ENCODE results near the gene OXER1.
"Not testable (repeated sequence)": the region's sequence is repeated elsewhere in the genome, so short reads cannot be mapped to it uniquely, and the experiment has no call there.

OXER1 gene

DNA sequence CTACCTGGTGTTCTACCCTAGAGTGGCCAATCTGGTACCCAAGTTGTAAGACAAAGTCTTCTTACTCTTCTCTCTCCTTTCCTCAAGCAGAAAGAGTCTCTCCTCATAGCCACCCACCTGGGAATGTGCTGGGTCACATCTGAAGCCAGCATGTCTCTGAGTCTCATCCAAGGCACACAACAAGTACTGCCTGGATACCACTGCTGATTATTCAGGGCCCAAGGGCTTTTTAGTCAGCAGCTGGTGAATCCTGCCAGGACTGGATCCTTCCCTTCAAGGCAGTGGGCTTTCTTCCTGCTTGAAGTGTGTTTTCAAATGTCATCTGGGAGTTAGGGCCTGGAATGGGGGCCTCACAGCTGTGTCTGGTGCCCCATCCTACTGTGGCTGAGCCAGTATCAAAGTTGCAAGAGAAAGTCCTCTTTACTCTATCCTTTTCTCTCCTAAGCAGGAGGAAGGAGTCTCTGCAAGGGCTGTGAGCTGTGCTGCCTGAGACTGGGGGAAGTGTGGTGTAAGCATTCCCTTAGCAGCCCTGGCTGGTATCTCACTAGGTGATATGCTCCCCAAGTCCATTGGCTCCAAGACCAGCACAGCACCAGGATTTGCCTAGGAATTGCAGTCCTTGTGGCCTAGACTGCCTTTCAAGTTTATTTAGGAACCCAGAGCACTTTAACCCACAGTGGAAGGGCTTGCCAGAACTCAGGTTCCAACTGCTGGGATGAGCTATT lies 27.2 kb downstream of the OXER1 start:
- TF ChIP-seq ZNF274 (IDR thresholded peaks at IDR 0.05; ENCODE audit: low read depth, low read length): no peak
- H3K4me3 ChIP-seq (ENCODE audit: low read length): no peak overlapping the region

DNA sequence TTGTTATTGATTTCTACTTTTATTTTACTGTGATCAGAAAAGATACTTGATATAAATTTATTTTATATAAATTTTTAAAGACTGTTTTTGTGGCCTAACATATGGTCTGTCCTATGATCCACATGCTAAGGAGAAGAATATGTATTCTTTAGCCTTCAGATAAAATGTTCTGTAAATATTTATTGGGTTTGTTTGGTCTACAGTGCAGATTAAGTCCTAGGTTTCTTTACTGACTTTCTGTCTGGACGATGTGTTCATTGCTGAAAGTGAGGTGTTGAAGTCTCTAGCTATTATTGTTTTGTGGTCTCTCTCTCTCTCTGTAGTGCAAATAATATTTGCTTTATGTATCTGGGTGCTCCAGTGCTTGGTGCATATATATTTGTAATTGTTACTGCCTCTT lies 30.1 kb downstream of the OXER1 start:
- TF ChIP-seq ZNF274 (IDR thresholded peaks at IDR 0.05; ENCODE audit: low read depth, low read length): no peak
- H3K4me3 ChIP-seq (ENCODE audit: low read length): no peak overlapping the region

DNA sequence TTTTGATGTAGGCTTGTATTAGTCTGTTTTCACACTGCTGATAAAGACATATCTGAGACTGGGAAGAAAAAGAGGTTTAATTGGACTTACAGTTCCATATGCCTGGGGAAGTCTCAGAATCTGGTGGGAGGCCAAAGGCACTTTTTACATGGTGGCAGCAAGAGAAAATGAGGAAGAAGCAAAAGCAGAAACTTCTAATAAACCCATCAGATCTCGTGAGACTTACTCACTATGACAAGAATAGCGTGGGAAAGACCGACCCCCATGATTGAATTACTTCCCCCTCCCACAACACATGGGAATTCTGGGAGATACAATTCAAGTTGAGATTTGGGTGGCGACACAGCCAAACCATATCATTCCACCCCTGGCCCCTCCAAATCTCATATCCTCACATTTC lies 32.6 kb downstream of the OXER1 start:
- H3K4me3 ChIP-seq (ENCODE audit: low read length): not testable (repeated sequence)

DNA sequence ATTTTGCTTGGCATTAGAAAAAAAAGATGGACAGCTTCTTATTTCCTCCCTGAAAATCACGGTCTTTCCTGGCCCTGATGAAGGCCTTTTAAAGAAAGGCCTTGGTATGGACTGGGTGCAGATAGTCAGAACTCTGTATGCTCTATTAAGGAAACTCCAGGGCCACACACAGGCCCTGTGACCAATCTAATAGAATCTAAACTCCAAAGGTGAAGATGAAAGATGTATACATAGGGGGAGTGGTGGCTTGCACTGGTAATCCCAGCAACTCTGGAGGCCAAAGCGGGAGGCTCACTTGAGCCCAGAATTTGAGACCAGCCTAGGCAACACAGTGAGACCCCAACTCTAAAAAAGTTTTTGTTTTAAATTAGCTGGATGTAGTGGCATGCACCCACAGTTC lies 37.3 kb downstream of the OXER1 start:
- TF ChIP-seq ZNF274 (IDR thresholded peaks at IDR 0.05; ENCODE audit: low read depth, low read length): no peak
- no peak overlapping the region for H3K4me3 ChIP-seq (ENCODE audit: low read length)

DNA sequence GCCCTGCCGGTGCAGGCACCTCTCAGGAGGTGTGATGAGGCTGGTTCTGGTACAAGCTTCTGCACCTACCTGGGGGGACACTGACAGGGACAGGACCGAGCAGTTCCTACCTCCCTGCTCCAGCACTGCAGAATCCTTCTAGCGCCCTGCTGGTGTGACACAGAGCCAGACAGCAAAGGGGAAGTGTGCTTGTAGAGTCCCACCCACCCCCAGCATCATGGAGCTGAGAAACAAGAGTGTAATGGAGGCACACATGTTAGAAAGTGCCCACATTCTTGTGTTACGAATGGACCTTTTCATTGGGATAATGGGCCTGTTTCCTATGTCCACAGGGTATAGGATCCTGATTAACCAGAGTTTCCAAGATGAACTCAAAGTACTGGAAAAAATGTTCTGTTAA lies 38.3 kb downstream of the OXER1 start:
- no peak overlapping the region for H3K4me3 ChIP-seq (ENCODE audit: low read length)
- TF ChIP-seq ZNF274 (IDR thresholded peaks at IDR 0.05; ENCODE audit: low read depth, low read length): no peak

DNA sequence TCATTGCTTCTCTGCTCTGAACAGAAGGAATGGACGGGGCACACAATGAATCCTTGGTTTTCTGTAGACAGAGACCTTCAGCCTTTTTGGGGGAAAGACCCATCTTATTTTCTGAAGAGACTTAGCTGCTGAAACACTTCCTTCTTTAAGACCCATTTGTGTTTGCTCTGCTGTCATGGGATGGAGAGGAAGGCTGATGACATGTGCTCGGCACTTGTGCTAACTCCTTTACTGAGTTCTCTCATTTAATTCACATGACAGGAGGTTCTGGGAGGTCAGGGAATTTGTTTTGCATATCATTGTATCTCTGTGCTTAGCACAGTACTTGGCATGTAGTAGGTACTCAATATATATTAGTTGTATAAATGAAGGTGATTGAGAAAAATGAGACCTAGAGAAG lies 39.0 kb downstream of the OXER1 start:
- H3K4me3 ChIP-seq (ENCODE audit: low read length): no peak overlapping the region
- no peak for TF ChIP-seq ZNF274 (IDR thresholded peaks at IDR 0.05; ENCODE audit: low read depth, low read length)

DNA sequence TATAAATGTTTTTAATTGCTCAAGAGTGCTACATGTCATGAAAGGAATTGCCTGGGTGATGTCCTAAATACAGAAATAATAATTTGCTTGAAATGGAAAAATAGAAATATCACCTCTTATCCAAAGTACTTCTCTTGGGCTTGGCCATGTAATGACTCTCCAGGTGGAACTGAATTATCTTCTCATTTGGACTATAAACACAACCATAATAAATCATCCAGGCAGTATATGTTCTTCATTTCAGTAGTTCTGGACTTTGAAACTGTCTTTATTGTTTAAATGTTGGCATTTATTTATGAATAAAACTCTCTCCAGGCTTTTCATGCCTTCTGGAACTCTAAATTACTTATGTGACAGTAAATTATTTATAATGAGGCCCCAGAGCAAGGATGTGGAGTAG lies 40.5 kb downstream of the OXER1 start:
- no peak for TF ChIP-seq ZNF274 (IDR thresholded peaks at IDR 0.05; ENCODE audit: low read depth, low read length)
- no peak overlapping the region for H3K4me3 ChIP-seq (ENCODE audit: low read length)

DNA sequence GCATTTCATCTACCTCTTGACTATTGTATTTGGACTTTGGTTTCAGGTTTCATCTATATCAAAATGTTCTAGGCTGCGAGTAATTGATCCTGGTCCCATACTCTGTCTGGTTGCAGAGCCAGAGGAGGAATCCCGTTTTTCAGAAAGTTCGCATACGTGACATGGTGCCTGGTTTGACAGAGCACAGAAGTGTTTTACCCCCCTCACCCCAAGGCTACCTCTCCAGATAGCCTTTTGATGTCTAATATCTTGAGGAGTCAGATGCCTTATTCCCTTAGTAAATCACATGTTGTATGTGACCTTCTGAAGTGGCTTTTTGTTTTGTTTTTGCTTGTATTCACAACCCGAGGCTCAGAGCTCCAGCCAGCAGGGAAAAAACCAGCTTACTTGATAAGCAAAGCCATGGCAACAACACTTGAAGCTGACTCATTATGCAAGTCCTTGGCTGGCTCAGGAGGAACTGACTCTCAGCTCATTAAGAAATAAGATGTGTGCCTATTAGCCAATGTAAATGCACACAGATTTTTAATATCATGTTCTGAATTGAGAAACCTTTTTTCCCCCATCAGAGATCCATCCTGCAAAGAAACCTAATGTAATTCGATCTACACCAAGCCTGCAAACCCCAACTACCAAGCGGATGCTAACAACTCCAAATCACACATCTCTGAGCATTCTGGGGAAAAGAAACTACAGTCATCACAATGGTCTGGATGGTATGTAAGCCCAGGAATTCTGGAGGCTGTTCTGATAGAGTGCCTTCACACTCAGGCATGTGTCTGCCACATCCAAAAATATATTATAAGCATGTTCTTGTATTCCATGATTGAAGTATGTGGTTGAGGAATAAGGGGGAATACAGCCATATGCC lies 41.4 kb downstream of the OXER1 start:
- H3K4me3 ChIP-seq (ENCODE audit: low read length): no peak overlapping the region
- TF ChIP-seq ZNF274 (IDR thresholded peaks at IDR 0.05; ENCODE audit: low read depth, low read length): no peak

DNA sequence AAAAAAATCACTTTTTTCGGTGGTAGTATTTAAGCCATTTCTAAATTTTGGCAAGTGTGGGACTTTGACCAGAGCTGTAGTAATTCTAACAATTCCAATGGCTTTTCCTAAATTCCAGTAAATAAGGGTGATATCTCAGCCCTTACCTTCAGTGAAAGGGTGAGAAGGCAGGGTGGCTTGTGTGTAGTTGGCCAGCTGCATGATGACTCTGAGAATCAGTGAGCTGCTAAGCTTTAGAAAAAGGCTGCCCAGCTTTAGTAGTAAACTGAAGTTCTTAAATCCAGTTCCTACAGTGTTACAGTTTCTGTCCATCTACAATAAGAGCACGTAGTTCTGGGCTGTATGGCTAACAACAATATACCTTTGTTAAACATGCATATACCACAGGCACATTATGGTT lies 42.0 kb downstream of the OXER1 start:
- no peak overlapping the region for H3K4me3 ChIP-seq (ENCODE audit: low read length)
- TF ChIP-seq ZNF274 (IDR thresholded peaks at IDR 0.05; ENCODE audit: low read depth, low read length): no peak

DNA sequence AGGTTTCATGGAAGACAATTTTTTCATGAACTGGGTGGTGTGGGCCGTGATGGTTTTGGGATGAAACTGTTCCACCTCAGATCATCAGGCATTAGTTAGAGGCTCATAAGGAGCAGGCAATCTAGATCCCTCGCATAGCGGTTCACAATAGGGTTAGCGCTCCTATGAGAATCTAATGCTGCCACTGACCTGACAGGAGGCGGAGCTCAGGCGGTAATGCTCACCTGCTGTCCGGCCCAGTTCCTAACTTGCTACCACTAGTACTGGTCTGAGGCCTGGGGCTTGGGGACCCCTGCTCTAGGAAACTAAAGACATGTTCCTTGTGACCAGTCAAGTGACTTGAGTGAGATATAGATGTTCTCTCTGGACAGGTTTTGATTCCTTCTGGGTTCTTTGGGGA lies 49.2 kb downstream of the OXER1 start:
- no peak for TF ChIP-seq ZNF274 (IDR thresholded peaks at IDR 0.05; ENCODE audit: low read depth, low read length)
- no peak overlapping the region for H3K4me3 ChIP-seq (ENCODE audit: low read length)

DNA sequence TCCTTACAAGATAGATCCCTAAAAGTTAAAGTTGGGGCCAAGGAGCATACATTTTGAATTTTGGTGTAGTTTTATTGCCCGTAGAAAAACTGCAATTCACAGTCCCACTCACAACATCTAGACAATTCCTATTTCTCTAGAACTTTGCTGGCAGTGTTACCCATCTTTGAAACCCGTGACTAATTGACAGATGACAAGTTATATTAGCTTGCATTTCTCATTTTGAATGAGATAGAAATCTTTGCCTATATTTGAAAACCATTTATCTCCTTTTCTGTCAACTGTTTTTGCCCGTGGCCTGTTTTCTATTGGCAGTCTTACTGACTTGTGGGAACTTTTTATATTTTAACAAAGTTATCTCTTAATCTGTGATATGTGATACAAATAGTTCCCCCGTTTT lies 50.0 kb downstream of the OXER1 start:
- no peak overlapping the region for H3K4me3 ChIP-seq (ENCODE audit: low read length)
- TF ChIP-seq ZNF274 (IDR thresholded peaks at IDR 0.05; ENCODE audit: low read depth, low read length): no peak

DNA sequence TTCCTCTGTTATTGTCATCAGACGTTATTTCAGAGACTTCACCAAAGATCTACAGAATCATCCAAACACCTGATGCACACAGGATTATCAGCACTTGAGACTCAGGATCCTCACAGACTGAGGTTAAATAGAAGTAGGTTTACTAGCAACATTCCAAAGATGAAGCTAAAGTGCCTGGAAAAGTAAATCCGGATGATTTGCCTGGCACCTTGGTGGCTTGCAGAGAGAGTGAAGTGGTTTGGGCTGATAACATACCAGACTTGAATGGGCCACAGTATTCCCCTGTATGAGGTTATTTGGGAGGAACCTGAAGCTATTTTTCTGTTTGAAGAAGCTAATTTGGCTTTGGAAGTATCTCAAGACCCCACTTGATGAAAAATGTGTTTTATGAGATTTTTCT lies 51.0 kb downstream of the OXER1 start:
- no peak for TF ChIP-seq ZNF274 (IDR thresholded peaks at IDR 0.05; ENCODE audit: low read depth, low read length)
- no peak overlapping the region for H3K4me3 ChIP-seq (ENCODE audit: low read length)
